ENCODE measurements around the gene ANTXRL. TPM values are rescaled to one million over a fixed set of nuclear protein-coding genes. Genes with fewer than 3 reads are reported as not detected.
A peak's percentile ranks its signal among the peaks of the same experiment; 100 is the strongest.
"Not testable (repeated sequence)": the region's sequence is repeated elsewhere in the genome, so short reads cannot be mapped to it uniquely, and the experiment has no call there.

ANTXRL gene
- total RNA-seq, 1 donor from 2014 or later: not detected

DNA sequence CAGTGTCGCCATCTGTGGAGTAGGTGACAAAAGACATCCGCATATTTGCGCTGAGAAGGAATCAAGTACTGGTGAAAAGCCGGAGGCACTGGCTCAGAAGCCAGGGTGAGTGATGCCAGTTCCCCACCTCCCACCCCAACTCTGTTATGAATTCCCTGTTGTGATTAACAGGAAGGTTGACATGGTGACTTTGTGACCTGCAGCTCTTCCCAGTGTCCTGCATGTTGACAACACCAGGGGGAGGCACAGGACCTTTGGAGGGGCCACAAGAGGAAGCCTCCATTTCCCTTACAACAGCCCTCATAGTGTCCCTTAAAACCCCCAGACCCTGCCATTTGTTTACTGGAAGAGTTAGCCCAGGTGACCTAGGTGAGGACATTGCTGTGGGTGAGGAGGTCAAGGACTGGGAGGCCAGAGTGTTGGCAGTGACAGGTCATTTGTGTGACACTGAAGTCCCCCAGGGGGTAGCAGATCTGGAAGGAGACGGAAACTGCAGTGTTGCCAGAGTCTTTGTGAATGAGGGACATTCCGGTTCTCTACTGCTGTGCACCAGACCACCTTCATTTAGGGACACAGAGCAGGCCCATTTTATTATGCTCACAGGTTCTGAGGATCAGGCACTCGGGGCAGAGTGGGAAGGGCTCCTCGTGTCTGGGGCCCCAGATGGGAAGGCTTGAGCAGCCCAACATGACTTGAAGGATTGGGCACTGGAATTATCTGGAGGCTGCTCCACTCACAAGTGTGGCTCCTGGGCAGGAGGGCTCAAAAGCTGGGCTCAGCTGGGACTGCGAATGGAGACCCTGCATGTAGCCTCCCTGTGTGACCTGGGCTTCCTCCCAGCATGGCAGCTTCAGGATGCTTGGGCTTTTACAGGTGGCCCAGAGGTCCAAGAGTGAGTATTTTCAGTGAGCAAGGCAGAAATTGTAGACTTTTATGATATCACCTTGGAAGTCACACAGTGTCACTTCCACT, 13.0 kb upstream of the ANTXRL start:
- DNase-seq (ENCODE audit: low read depth): no peak

DNA sequence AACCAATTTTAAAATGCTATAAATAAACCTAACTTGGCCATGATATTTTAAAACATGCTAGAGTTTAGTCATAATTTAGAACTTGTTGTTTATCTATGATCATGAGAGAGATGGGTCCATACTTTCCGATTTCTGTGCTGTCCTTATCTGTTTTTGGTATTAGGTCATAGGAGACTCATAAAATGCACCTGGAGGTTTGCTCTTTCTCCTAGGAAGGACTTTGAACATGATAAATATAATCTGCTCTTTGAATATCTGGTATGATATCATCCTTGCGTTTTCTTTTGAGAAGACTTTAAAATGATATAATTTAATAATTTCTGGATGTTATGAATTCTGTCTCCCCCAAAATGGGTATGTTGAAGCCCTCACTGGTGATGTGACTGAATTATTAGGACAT, 9.0 kb upstream of the ANTXRL start:
- DNase-seq (ENCODE audit: low read depth): no peak

DNA sequence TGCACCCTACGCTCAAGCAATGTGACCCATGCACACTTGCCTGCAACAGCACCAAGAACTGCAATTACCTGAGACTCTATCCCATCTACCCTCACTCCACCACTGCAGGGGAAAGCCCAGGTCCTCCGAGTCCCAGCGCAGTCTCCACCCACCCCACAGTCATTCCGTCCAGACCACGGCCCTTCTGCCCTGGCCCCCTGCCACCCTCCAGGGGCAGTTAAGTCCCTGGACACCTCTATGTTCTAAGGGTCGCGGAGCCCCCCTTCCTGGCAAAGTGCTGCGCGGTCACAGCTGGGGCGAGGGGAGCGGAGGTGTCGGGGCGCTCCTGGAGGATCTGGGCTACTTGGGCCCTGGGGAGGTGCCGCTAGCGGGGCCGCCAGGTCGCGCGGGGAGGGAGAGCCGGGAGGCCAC, 4.4 kb upstream of the ANTXRL start:
- not testable (repeated sequence) for DNase-seq (ENCODE audit: low read depth)

DNA sequence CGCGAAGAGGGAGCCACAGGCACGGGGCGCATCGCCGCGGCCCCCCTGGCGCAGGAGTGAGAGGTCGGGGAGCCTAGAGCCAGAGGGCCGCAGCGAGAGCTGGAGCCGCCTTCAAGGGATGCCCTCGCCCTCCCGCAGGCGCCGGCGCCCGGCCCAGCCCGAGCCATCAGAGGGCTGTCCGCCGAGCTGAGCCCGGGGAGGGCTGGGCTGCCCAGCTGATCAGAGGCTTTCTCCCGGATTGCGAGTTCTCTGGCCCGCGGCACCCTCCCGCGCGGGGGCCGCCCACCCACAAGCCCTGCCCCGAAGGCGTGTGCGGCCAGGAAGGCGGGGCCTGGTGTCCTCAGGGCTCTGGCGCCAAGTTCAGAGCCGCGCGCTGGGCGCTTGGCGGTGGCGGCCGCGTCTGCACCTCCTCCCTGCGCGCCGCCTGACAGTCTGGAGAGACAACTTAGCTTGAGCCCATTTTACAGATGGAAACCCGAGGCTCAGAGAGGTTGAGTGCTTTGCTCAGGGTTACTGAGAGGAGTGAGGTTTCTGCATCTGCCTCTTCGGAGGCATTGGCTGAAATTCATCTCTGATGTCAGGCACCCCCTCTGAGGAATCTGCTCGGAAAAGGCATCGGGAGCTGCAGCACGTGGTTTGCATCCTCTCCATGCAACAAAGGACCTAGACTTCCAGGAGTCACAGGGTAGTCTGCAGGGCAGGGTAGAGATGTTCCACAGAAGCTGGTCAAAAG, 3.8 kb upstream of the ANTXRL start:
- DNase-seq (ENCODE audit: low read depth): peak; percentile 11

DNA sequence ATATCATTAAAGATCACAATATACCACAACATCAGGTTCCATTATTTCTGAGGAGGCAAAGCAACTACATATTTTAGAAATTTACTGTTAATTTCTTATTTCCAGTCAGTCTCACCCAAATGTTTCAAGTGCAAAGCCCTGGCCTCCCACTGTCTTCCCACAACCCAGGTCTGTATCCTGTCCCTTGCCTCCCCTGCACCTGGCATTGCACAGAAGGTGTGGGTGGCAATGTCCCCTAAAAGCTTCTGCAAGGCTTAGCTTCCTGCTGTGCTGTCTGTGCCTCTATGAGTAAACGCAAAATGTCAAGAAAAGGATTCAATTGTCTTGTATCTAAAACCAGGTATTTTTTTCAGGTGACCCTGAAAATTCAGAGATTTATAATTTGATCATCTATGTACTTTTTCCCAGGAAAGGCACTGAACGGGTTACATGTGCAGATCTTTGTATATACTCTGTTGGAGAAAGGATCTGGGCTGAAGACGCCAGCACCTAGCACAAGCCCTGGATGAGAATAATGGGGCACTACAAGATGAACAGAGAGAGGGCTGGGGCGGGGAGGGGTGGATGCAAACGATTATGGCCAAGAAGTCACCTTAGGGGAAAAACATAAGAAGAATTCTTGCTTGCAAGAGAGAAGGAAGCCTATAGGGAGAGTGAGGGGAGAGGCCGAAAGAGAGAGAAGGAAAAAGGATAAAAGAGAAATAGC, 3.1 kb upstream of the ANTXRL start:
- DNase-seq (ENCODE audit: low read depth): no peak

DNA sequence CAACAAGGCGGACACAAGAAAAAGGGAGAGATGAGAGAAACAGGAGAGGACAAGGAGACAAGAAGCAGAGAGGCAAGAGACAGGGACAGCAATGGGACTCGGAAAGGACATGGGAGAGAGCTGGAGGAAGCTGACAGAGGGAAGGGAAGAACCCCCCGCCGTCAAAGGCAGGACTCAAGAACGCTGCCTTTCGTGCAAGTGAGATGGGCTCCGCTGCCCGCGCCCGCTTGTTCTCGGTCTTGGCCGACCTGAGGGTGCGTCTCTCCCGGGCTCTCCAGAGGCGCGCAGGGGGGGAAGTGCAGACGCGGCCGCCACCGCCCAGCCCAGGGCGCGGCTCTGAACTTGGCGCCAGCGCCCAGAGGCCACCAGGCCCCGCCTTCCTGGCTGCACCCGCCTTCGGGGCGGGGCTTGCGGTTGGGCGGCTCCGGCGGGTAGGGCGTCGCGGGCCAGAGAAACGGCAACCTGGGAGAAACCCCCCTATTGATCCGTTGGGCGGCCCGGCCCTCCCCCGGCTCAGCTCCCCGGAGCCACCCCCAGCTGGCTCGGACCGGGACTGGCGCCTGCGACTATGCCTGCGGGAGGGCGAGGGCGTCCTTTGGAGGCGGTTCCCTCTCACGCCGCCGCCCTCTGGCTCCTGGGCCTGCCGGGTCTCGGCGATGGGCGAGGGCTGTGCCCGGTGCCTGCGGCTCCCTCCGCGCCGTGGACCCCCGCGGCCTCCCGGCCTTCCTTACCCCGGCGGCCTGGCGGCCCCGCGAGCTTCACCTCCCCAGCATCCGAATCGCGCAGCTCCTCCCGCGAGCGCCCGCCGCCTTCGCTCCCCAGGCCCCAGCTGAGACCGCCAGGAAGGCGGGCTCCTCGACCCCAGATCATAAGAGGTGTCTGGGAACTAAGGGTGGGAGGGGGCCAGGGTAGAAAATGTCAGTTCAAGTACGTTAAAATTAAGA, 2.2 kb upstream of the ANTXRL start:
- DNase-seq (ENCODE audit: low read depth): peak; percentile 8

DNA sequence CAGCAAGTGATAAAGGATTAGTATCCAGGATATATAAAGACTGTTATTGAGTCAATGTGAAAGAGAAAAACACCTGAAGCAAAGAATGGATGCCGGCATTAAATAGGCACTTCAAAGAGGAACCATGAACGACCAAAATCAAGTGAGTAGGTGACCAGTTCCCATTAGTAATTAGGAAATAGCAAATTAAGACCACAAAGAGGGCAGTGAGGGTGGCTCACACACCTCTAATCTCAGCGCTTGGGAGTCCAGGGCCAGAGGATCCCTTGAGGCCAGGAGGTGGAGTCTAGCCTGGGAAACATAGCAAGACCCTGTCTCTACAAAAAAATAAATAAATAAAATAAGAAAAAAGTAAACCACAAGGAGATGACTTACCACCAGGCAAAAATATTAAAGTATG, 1.5 kb upstream of the ANTXRL start:
- no peak for DNase-seq (ENCODE audit: low read depth)

DNA sequence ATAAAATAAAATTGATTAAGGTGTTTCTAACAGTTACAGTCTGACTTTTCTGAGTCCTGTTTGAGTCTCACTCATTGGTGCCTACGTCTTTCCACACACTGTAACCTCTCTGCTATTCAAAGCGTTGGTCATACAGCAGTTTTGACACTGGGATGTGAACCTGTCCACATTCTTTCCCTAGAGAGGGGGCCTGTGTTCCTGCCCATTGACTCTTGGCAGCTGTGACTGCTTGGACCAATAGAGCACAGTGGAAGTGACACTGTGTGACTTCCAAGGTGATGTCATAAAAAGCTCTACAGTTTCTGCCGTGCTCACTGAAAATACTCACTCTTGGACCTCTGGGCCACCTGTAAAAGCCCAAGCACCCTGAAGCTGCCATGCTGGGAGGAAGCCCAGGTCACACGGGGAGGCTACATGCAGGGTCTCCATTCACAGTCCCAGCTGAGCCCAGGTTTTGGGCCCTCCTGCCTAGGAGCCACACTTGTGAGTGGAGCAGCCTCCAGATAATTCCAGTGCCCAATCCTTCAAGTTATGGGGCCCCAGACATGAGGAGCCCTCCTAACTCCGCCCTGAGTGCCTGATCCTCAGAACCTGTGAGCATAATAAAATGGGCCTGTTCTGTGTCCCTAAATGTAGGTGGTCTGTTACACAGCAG, 704 bp upstream of the ANTXRL start:
- no peak for DNase-seq (ENCODE audit: low read depth)

DNA sequence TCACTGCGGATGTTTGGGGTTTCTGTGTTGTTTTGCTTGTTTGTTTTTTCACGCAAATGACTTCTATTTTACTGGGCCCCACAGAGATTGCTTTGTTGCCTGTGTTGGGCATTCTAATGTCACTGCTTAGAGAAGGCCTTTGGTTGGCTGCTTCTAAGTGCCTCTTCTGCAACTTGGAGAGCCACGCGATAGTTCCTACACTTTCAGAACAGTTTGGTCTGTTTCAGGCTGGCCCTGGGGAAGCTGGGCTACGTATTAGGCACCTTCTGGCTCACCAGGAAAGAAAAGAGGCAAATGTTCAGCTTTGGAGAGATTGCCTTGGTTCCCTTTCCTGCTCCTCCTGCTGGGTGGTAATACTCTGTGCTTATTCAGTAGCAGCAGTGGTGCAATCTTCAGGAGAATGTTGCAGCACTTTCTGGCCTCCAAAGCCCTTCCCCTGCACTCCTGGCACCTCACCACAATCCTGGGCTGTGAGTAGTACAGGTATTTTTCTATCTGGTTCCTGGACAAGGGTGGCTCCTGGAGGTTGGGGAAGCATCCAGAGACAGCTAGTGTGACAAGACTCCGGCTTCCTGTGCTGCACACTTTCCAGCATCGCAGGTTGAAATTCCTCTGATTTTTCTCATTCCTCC, 1.2 kb downstream of the ANTXRL start:
- DNase-seq (ENCODE audit: low read depth): no peak

DNA sequence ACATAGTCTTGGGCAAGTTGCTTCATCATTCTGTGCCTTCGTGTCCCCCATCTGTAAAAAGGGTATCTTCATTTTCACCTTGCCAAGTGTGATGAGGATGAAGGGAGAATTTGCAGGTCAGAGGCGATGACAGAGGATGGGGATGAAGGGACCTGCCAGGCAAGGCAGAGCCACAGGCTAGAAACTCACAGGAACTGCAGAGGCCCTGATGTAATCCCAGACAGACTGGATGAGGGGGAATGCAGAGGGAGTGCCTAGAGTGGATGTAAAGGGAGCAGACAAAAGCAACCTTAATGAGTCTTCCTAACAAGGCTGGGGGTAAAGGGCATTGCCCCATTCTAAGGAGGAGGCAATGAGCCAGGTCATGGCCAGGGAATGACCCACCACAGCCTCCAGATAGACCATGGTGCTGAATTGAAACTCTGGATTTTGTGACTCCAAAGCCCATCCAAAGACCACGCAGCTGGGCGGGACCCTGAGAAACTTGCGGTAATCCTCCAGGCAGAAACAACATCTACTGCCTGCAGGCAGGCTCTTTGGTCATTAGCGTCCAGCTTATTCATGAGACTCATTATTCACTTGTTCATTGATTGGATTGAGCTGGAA, 1.9 kb downstream of the ANTXRL start:
- no peak for DNase-seq (ENCODE audit: low read depth)

DNA sequence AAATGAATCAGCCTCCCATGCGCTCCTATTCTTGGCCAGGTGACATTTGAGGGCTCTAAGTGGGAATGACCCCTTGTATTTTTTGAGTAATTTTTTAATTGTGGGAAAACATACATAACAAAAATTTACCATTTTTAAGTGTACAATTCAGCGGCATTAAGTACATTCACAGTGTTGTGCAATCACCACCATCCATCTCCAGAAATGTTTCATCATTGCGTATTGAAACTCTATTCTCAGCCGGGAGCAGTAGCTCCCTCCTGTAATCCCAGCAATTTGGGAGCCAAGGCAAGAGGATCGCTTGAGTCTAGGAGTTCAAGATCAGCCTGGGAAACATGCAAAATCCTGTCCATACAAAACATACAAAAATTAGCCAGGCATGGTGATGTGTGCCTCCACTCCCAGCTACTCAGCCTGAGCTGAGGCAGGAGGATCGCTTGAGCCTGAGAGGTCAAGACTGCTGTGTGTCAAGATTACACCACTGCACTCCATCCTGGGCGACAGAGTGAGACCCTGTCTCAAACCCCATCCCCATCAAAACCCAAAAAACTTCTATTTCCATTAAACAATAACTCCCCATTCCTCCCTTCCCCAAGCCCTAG, 2.5 kb downstream of the ANTXRL start:
- DNase-seq (ENCODE audit: low read depth): no peak

DNA sequence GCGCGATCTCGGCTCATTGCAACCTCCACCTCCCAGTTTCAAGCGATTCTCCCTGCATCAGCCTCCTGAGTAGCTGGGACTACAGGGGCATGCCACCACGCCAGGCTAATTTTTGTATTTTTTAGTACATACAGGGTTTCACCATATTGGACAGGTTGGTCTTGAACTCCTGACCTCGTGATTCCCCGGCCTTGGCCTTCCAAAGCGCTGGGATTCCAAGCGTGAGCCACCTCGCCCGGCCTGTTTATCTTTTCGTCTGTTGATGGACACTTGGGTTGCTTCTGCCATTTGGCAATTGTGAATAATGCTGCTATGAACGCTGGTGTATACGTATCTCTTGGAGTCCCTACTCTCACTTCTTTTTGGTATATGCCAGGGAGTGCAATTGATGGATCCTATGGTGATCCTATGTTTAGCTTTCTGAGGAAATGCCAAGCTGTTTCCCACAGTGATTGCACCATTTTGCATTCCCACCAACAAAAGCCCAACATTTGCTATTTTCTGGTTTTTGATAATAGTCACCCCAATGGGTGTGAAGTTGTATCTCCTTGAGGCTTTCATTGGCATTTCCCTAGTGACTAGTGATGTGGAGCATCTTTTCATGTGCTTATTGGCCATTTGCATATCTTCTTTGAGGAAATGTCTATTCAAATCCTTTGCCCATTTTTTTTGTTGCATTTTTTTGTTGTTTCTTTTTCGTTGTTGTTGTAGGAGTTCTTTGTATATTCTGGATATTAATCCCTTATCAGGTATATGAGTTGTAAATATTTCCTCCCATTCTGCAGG, 3.5 kb downstream of the ANTXRL start:
- no peak for DNase-seq (ENCODE audit: low read depth)

DNA sequence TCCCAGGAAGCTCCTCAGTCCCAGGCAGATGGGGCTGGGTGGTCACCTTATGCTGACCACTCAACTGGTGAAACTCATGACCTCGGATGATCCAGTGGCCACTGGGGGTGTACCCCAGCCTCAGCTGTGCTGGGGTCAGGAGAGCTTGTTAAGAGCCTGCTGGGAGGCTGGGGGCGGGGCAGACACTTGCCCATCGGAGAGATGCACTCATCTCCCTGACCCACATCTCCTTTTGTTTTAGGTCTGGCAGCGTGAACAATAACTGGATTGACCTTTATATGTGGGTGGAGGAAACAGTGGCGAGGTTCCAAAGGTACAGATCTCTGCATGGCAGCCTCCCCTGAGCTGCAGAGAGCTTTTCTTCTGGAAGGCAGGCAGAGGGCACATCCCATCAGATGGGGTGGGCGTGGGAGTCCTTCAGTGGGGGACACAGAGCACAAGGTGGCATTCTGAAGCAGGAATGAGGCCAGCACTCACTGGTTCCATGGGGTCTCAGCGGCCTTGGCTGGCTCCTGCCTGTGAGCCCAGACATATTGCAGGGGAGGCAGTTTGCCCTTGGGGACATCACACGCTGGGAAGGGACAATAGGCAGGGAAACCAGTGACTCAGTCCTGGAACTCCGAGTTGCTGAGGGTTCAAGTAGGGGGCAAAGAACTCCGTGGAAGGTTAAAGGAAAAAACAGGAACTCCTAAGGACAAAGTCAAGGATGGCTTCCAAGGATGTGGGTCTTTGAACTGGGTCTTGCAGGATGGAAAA, 5.2 kb downstream of the ANTXRL start:
- no peak for DNase-seq (ENCODE audit: low read depth)

DNA sequence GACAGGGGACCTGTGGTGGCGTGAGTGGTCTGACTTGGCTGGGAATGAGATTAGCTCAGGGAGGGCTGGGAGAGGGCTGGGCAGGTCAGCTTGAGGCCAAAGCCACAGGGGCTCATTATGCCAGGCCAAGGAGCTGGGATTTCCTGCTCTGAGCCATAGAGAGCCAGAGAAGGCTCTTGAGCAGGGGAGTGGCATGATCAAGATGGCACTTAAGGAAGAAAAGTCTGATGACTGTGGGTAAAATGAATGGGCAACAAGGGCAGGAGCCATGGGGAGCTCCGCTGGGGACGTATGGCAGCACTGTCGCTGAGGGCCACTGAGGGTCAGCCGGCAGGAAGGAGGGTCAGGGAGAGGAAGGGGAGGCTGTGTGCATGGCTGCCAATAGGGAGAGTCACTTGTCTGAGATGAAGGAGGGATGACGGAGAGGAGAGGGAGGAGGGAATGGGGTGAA, 5.8 kb downstream of the ANTXRL start:
- DNase-seq (ENCODE audit: low read depth): no peak

DNA sequence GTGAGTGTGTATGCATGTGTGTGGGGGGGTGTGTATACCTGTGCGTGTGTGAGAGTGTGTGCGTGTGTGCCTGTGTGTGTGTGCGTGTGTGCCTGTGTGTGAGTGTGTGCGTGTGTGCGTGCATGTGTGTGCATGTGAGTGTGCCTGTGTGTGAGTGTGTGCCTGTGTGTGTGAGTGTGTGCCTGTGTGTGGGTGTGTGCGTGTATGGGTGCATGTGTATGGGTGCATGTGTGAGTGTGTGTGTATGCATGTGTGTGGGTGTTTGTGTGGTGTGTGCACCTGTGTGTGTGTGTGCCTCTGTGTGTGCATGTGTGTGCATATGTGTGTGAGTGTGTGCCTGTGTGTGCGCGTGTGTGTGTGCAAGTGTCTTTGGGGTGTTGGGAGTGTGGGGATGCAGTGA, 6.4 kb downstream of the ANTXRL start:
- no peak for DNase-seq (ENCODE audit: low read depth)

DNA sequence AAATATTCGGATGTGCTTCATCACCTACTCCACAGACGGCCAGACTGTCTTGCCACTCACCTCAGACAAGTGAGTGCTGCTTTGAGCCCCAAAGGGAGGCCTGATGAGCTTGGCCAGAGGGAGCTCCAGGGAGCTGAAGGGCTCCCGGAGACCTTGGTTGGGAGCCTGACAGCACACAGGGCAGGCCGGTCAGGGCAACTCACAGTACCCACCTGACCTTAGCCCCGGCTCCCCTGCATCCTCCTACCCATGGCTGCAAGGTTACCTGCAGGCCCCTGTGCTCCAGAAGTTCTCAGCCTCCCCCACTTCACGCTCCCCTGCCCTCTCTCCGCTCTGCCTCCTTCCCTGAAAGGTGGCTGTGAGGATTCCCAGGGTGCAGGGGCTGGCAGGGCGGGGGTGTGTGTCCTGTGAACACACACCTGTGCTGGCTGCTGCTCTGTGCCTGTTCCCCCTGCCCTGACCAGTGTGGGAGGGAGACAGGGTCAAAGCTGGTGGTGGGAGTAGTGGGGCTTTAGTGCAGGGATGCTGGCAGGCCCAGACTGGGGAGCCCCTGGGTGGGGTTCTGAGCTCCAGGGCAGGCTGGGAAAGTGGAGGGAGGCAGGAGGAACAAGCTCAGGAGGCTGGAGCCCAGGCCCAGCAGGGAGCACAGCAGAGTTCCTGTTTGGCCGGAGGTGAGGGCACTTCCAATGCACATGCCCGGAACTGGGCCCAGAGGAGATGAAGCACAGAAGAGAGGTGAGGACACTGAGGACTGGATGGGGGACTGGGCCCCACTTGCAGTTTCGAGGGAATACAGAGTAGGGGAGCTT, 7.2 kb downstream of the ANTXRL start:
- no peak for DNase-seq (ENCODE audit: low read depth)
